ENCODE measurements around the gene HDAC8.
A peak's percentile ranks its signal among the peaks of the same experiment; 100 is the strongest.
"Not testable (repeated sequence)": the region's sequence is repeated elsewhere in the genome, so short reads cannot be mapped to it uniquely, and the experiment has no call there.

Gene HDAC8

GRCh38 chrX:72449034-72449433, 123.6 kb downstream of the HDAC8 start:
- not testable (repeated sequence) for DNase-seq

DNA sequence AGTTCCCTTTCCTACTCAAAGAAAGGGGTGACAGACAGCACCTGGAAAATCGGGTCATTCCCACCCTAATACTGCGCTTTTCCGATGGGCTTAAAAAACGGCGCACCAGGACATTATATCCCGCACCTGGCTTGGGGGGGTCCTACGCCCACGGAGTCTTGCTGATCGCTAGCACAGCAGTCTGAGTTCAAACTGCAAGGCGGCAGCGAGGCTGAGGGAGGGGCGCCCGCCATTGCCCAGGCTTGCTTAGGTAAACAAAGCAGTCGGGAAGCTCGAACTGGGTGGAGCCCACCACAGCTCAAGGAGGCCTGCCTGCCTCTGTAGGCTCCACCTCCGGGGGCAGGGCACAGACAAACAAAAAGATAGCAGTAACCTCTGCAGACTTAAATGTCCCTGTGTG, 131.9 kb downstream of the HDAC8 start:
- not testable (repeated sequence) for DNase-seq

DNA sequence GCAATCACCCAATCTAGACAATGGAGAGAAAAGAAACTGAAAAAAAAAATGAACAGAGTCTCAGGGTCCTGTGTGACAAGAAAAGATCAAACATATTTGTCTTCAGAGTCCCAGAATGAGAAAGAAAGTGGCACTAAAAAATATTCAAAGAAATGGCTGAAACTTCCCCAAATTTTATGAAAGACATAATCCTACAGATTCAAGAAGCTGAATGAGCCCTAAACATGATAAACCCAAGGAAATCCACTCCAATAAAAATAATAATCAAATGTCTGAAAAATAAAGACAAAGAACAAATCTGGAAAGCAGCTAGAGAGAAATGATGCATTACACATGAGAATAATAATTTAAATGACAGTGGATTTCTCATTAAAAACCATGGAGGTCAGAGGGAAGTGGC, 136.6 kb downstream of the HDAC8 start:
- DNase-seq: no peak

- DNase-seq: no peak
Observed at GRCh38 chrX:72430405-72430968, 142.2 kb downstream of the HDAC8 start.

GRCh38 chrX:72421797-72422196, 150.8 kb downstream of the HDAC8 start:
- DNase-seq: no peak

DNA sequence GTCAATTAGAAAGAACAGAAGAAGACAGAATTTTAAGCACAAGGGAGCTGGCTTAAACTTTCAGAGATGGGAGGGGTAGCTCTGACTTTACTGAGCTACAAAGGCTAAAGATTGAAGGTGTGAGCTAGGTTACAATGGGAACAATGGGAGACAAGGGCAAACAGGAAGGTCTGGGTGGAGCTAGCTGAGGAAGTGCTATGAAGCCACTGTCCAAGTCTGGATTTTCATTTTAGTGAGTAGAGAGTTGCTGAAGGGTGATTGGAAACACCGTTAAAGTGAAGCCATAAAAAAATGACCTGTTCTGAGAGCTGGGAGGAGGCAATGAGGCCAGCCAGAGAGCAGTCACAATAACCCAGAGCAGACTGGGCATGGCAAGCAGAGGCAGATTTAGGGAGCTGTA, 162.7 kb downstream of the HDAC8 start:
- no peak for DNase-seq

DNA sequence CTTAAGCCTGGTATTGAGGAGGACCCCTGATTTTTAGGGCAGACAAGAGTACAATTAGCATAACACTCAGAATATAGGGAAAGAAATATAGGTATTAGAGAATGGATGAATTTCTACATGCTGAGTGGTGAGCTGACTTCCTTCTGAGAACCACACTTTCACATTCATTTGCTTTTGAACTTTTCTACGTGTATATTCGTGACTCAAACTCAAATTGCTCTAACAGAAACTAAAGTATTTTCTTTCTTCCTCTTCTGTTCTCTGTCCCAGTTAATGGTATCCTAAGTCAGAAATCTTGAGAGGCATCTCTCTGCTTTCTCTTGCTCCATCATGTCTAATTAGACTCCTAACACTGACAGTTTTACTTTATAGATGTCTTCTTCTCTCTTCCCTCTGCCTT, 163.8 kb downstream of the HDAC8 start:
- DNase-seq: no peak

- DNase-seq: not testable (repeated sequence)
Observed at GRCh38 chrX:72405136-72405535, 167.5 kb downstream of the HDAC8 start.

DNA sequence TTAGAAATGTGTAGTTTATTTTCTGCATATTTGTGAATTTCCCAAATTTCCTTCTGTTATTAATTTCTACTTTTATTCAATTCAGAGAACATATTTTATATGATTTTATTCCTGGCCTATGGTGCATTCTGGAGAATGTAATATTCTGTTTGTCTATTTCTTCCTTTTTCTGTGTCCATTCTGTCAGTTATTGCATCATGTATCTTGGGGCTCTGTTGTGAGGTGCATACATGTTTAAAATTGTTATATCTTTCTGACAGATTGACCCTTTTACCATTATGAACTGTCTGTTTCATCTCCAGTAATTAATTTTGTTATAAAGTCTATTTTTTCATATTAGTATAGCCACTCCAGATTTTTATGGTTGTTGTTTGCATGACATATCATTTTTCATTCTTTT, 170.0 kb downstream of the HDAC8 start:
- DNase-seq: no peak

GRCh38 chrX:72399816-72400215, 172.8 kb downstream of the HDAC8 start:
- DNase-seq: no peak

- DNase-seq: no peak
Observed at GRCh38 chrX:72396117-72396516, 176.5 kb downstream of the HDAC8 start.

DNA sequence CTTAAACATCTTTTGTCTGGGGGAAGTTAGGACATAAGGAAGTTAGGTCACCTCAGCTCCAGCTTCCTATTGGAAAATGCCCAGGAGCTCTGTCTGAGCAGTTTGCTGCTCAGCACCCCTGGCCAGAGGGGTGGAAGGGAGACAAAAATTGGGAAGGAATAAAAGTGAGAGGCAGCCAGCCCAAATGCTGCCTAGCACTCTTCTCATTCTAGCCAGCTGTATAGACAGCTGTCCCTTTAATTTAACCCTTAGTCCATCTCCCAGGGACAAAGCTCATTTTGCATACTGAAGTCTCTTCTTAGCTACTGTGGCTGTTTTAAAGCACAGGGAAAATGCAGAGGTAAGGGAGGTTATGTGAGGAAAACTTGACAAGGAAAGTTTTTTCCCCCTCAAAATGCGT, 177.4 kb downstream of the HDAC8 start:
- DNase-seq: no peak

DNA sequence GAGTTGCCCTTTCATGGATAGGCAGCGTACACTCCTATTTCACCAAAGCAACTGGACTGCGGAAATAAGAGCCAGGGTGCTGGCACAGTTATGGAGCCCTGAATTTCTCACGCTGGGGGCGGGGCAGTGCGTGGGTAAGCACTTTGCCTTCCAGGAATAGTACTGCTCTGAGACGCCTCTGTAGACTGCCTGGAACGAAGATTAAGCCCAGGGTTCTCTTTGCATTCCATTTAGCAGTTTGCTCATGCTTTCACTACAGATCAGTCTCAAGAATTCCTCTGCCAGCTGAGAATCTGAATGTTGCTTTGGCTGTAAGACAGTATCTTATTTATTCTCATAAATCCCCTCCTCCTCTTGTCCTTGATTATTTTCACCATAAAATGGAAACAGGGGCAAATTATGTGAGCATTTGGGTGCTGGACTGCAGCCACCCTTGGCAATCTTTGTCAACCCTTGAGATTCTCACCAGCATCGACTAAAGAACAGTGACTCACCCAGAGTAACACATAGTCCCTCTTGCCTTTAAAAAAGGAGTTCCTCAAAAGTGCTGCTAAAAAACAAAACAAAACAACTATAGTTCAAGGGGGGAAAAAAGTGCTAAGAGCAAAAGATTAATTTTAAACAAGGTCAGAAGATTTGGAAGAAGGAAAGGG, 178.0 kb downstream of the HDAC8 start:
- DNase-seq: no peak

DNA sequence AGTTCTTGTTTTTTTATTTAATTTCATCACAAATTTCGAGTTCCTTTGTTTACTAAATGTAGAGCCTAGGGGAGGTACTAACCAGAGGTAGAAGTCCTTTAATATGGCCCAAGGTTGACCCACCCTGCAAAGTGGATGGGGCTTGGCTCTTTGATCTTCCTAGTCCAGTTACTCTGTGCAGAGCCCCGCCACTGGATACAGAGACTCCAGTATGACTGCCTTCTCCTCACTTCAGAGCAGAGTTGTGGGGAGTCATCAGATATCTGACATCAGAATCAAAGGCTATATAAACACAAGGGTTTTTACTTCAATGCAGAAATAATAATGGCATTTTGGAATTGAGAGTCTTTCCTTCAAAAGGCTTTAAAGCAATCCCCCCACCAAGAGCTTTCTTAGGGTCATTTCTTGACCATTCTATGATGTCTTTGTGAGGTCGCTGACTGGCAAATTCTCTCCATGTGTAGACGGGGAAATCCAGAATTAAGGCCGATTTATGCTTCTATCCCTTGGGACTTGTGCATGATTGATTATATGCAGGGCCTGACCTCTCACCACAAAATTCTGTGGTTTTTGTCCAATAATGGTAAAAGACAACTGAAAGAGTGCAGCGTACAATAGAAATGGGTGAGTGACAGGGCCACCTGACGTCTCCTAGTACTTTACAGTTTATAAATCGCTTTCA, 178.7 kb downstream of the HDAC8 start:
- no peak for DNase-seq

DNA sequence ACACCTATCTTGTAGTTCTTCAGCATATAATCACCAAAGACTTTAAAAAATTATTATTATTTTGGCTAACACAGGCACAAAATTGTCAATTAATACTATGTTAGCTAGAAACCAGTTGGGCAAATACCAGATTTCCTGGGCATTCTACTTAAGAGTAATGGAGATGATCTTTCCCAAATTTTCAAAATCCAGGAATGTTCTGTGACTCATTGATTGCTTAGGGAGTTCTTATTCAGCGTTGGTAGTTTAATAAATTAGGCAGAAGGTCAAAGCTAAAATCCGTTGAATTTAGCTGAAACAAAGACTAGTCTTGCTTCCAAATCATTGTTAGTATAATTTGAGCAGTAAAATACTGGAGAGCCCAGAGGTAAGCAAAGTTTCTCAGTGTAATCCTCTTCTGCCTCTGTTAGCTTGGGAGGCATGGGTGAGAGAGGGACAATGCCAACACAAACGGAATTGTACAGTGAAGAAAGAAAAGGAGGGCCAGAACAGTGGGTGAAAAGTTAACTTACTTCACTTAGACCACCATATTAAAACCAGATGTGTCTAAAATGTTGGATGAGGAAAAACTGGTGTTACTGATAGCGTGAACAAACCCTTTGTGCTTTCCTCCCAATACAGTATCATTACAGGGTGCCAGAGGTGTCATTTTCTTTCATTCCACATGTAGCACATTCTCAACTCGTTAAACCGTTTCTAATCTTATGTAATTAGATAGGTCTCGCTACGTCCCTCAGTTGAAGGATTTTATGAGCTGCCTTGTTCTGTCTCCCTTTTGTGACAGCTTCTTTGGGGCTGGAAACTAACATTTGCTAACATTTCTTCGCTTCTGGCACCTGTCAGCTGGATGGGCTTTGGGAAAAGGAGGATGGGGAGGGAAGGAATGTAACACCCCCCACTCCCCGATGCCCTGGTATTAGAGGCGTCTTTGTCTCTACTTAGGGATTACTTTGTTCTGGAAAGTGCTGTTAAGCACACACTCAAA, 179.5 kb downstream of the HDAC8 start:
- DNase-seq: no peak

GRCh38 chrX:72392042-72392441, 180.6 kb downstream of the HDAC8 start:
- DNase-seq: no peak

DNA sequence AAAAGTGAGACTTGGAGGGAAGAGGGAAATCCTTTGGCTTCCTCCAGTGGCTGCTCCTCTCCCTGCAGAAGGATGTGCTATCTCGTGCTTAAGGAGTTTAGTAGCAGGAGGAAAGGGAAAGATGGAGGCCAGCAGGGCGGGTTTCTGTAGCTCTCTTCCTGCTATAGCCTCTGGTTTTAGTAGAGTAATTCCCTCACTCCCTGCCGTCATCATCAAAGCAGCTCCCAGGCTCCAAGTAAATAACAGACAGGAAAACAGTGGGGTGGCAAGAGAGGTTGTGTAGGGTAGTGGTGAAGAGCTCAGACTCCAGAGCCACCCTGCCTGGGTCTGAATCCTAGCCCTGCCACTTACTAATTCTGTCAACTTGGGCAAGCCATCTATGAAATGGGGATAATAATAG, 185.4 kb downstream of the HDAC8 start:
- DNase-seq: no peak

GRCh38 chrX:72382202-72382595, 190.4 kb downstream of the HDAC8 start:
- peak in 1 of 3 experiments; percentile 45 for DNase-seq

- DNase-seq: peak; percentile 2 to 51 (median 16)
Observed at GRCh38 chrX:72381439-72382201, 191.0 kb downstream of the HDAC8 start.

- no peak for DNase-seq
Observed at GRCh38 chrX:72376124-72376523, 196.5 kb downstream of the HDAC8 start.

DNA sequence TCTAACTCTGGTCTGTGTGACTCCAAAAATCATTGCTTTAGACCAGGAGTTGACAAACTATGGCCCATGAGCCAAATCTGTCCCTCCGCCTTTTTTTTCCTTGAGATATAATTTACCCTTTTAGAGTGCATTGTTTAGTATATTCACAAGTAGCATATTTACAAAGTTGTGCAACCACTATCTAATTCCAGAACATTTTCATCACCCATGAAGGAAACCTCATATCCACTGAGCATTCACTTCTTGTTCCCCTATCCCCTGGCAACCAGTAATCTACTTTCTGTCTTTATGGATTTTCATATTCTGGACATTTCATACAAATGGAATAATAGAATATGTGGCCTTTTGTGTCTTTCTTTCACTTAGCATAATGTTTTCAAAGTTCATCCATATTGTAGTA, 199.5 kb downstream of the HDAC8 start:
- DNase-seq: no peak

DNA sequence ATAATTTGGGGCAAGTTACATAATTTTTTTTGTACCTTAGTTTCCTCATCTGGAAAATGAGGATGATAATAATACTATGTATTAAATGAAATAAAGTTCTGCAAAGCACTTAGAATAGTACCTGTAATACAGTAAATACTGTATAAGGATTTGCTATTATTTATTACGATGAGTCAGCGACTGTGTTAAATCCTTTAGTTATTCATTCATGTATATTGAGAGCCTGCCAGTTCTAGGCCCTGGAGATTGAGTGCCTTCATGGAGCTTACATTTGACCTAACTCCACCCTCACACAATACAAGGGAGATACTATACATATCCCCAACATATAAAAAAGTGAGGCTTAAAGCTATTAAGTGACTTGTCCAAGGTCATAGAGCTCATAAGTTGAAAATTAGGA, 199.9 kb downstream of the HDAC8 start:
- DNase-seq: no peak

GRCh38 chrX:72371405-72371804, 201.2 kb downstream of the HDAC8 start:
- DNase-seq: no peak

All from NCI-H1417 (cell line).